Ramos (cell line): Measurements from ENCODE around the gene TMEM184B.

Experiments used
- in situ Hi-C: fragments of 300-500 bp; cut with MboI; formaldehyde crosslinking; loops from one replicate; pipeline ENCODE4 v1.14.3; 2022; ENCODE audit warnings: low sequenced_read_pairs; ENCODE audit not compliant: unreplicated experiment

The TMEM184B gene

DNA sequence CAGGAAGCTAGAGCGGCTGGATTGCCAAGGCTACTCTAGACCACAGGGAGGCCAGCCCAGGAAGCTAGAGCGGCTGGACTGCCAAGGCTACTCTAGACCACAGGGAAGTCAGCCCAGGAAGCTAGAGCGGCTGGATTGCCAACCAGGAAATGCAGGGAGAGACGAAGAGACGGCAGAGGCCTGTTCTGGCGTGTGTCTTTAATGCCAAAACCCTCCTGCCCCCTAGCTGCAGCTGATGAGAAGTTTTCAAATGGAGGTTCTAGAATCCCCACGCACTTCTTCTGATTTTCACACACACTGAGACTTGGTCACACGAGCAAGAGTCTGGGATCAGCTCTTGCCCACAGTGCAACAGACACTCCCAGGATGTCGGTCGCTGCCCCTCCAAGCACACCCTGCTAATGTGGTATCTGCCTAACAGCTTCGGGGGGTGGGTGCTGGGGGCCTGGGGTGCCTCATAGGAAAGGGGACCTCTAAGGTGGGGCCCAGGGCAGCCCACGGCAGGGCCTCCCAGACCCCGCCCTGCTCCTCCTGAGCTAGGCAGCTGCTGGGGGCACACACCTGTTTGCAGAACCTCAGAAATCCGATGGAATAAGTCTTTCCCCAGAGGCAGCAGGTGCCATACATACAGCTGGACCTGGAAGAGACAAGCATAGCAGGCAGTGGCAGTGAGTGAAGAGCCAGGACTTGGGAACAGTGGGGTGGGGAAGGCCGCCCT lies 42.5 kb downstream of the TMEM184B start:
- in situ Hi-C loops, result no loop called here

DNA sequence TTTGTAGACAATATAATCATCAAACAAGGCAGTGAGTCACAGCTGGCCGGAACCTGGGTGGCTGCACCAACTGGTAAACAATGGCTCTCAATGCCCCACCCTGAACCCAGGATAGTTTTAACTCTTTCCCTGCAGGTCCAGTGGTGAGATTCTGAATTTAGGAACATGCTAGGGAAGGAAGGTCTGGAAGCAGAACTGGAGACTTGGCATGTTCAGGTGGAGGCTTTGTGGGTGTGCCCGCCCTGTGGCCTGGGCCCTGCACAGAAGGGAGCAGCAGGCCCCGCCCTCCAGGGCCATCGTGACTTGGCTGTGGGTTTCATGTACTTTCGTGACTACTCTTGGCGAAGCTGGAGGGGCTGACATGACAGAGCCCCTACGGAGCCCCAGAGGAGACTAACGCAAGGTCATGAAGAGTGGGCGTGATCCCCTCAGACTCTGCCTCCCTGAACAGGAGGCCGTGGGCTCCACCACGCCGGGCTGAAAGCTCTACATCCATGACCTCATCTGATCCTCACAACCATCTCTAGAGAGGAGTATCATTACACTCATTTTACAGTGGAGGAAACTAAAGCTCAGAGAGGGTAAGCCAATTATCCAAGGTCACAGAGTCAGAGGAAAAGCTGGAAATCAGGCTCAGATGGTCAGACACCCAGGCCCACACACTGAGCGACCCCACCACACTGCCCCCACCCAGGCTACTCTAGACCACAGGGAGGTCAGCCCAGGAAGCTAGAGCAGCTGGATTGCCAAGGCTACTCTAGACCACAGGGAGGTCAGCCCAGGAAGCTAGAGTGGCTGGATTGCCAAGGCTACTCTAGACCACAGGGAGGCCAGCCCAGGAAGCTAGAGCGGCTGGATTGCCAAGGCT lies 43.7 kb downstream of the TMEM184B start:
- in situ Hi-C loops, result no loop called here

DNA sequence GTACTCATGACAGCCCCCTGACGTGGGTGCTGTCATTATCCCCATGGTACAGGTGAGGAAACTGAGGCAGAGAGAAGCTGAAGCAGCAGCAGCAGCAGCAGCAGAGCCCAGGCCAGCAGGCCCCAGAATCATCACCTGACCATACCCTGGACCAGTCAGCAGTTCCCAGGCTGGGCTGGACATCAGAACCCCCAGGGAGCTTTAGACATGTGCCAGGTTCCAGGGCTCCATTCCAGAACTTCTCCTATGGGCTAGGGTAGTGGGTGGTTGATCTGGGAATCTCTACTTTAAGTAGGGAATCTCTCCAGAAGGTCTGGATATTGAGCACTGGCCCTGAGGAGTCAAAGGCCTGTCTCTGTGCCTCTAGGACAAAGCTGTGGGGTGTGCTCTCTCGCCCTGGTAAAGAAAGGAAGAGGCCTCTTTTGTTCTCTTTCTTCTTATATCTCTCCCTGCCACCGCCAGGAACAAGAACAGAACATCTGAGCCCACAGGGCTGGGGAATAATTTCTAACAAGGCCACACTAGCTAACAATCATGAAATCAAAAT lies 44.4 kb downstream of the TMEM184B start:
- in situ Hi-C loops, result no loop called here

- in situ Hi-C loops, result no loop called here
Observed at GRCh38 chr22:38226853-38227649, 45.8 kb downstream of the TMEM184B start.

GRCh38 chr22:38223289-38223960 lies 49.4 kb downstream of the TMEM184B start:
- in situ Hi-C loops, result no loop called here

DNA sequence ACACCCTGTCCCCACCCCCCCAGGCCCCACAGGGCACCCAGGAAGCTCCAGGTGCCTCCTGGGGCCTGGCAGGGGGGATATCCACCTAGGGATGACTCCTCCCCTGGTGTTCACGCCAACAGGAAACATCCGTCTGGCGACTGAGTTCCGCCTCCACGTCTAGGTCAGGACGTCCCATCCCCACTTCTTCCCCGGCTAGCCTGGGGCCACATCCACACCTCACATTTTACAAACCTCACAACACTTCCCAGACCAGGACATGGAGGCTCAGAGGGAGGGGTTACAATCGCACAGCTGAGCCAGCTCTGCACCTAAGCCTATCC lies 50.1 kb downstream of the TMEM184B start:
- in situ Hi-C loops, result no loop called here

DNA sequence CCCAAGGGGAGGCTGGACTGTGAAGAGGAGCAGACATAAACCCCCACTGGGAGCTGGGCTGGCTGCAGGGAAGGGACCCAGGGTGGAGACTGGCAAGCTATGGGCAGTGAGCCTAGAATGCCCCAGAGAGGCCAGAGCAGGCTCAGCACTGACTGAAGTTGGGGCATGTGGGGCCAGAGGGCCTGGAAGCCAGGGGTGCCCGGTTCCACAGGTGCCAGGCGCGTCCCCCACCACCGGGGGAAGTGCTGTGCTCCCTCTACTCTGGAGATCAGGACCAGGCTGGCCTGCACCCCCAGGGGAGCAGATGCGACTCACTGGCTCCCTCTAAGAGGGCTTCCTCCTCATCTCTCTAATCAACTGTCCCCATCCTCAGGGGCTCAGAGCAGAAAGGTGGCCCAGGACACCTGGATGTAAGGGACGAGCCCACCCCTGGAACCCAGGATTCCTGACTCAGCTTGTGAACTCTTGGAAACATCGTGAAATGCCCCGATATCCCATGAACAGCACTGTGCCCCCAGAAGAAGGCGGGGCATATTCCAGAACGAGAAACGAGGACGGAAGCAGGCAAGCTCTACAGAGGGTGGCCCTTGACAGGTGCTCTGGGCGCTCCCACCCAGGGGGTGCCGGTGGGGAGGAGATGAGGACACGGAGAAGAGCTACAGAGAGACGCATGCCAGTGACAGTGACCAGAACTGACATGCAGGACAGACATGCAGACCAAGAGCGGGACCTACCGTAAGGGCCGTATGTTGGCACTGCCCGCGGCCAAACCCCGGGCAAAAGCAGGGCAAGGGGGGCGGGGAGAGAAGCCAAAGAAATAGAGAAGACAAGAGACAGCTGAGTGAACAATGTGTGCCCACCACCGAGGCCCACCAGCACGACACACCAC lies 50.7 kb downstream of the TMEM184B start:
- in situ Hi-C loops, result no loop called here

- in situ Hi-C loops, result no loop called here
Observed at GRCh38 chr22:38221407-38221806, 51.4 kb downstream of the TMEM184B start.

DNA sequence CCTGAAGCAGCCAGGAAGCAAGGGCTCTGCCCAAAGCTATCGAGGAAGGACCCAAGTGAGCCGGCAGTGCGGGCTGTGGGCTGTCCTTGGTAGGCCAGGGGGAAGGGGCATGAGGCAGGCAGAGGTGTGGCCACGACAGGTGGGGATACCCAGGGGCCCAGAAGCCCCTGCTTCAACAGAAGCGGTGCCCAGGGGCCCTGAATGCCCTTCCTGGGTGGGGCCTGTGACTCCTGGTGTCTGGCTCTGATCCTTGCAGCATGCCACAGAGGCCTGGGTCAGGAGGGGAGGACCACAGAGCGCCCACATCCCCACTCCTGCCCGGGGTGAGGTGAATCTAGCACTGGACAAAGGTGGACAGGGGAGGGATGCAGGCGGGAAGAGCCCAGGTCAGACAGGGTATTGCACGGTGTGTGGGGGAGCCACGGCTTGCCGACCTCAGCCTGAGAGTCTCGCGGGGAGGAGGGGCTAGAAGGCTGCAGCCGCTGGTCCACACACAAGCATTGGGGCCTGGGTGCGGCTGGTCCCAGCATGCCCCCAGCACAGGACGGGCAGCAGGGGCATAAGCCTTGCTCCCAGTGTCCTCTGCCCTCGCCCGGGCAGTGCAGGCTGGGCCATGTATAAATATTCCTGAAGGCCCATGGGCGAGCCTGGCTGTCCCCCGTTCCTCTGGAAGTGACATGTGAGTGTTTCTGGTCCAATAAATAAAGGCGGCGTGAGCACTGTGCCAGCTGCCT lies 52.0 kb downstream of the TMEM184B start:
- in situ Hi-C loops, result no loop called here

DNA sequence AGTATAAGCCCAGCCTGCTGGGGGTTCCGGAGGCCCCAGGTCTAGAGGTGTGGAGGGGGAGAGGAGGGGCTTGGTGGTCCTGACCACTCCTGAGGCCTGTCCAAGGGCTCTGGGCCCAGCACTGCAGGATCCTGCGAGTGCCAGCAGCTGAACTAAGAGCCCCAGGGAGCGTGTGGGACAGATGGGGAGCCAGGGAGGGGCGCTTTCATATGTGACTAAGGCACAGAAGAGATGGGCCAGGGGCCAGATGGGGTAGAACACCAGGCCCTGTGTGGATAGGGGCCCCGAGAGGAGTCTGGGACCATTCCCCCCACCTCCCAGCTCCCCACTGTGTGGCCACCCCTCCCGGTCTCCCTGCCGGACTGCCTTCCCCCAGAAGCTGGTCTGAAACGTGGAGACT lies 52.6 kb downstream of the TMEM184B start:
- in situ Hi-C loops, result no loop called here

- in situ Hi-C loops, result no loop called here
Observed at GRCh38 chr22:38219632-38220031, 53.2 kb downstream of the TMEM184B start.

GRCh38 chr22:38218661-38219622 lies 53.9 kb downstream of the TMEM184B start:
- in situ Hi-C loops, result no loop called here

DNA sequence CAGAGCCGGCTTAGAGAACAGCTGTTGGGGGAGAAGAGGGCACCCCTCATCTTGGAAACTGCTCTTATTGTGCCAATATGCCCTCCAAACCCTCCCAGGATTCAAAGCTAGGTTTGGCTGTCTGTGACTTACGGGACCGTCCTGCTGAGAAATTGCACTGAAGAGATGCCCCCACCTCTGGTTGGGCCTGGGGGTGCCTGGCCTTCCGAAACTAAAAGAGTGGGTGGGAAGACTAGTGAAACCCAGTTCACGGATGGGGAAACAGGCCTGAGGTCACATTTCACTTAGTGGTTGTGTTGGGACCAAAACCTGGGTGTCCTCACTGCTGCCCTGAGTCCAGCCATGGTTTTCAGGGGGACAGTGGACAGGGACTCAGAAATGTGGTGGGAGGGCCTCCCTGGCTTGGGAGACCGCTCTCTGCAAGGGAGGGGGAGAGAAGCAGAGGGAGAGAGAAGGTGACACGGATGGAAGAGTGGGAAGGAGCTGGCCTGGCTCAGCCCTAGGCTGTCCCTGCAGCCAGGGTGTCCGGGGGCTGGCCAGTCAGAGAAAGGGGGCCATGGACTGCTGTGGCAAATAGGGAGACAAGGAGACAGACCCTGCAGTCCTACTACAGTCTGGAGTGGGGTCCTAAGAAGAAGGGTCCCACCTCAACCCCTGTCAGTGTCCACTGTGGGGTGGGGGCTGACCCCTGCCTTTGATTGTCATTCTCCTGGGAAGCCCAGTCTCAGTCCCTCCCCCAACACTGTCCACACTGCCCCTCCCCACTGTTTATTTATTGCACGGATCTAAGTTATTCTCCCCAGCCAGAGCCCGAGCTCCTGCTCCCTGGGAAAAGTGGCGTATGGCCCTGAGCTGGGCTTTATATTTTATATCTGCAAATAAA lies 57.4 kb downstream of the TMEM184B start:
- in situ Hi-C loops, result no loop called here

DNA sequence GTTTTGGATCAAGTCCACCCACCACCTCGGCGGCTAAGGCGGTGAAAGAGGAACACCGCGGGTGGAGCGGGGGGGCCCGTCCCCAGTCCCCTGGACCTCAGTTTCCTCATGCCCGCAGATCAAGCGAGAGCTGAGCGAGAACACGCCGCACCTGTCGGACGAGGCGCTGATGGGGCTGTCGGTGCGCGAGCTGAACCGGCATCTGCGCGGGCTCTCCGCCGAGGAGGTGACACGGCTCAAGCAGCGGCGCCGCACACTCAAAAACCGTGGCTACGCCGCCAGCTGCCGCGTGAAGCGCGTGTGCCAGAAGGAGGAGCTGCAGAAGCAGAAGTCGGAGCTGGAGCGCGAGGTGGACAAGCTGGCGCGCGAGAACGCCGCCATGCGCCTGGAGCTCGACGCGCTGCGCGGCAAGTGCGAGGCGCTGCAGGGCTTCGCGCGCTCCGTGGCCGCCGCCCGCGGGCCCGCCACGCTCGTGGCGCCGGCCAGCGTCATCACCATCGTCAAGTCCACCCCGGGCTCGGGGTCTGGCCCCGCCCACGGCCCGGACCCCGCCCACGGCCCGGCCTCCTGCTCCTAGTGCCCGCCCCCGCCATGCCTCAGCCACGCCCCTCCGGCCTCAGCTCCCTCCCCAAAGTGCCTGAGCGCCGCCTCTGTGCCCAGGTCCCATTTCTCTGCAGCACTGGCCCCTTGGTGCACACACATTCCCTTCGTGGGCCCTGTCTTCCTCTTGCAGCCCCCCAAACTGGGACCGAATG lies 58.3 kb downstream of the TMEM184B start:
- in situ Hi-C loops, result no loop called here

DNA sequence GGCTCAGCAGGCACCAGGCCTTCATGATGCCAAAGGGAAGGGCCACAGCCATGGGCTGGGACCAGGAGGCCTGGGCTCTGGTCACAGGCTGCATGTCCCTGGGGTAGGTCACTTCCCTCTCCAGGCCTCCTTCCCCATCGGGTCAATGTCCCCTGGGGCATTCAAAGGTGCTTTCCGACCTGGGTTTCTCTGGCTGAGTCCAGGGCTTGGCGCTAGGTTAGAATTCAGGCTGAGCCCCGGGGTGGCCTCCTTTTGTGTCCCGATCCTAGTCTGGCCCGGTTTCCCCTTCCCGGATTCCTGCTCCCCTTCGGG lies 58.9 kb downstream of the TMEM184B start:
- in situ Hi-C loops, result no loop called here
